H1 (cell line): ENCODE results near the gene PLCH2. TPM values are rescaled to one million over a fixed set of nuclear protein-coding genes. Genes with fewer than 3 reads are reported as not detected.

ENCODE experiments used
- CTCF ChIA-PET: fragments of 300-600 bp; sonication (Branson Sonifier 250); formaldehyde crosslinking; loops from one replicate; lab custom pipeline; 2021; ENCODE audit not compliant: partially characterized antibody; lab: Charles Lee
- POLR2A ChIA-PET: fragments of 300-600 bp; sonication (Branson Sonifier 250); formaldehyde crosslinking; loops from one replicate; lab custom pipeline; 2021; ENCODE audit warnings: inconsistent platforms; ENCODE audit not compliant: partially characterized antibody; lab: Charles Lee
- DNase-seq, 2 experiments: peaks; one replicate each; pipeline versions ENCODE4 v3.0.0 to v3.0.0-alpha.2; 2010 to 2022; ENCODE audit warnings: low spot score in 2 of 2, low read depth in 1 of 2, mixed read lengths in 1 of 2
- FAIRE-seq: peaks from 2 replicates; lab custom pipeline; 2011; peaks lifted over from hg19 to GRCh38; lab: Jason Lieb, UNC
- H2AFZ ChIP-seq: 2 replicates; pipeline ENCODE4 v1.8.1; 2012; ENCODE audit warnings: low read length, inconsistent platforms
- H2AK5ac ChIP-seq: 2 replicates; pipeline ENCODE4 v1.6.1; 2013; ENCODE audit warnings: low read depth, low read length
- H2BK120ac ChIP-seq: replicated peaks from 2 replicates; pipeline ENCODE3; 2013; ENCODE audit warnings: low read depth, low read length, inconsistent platforms
- H2BK12ac ChIP-seq: 2 replicates; pipeline ENCODE4 v1.6.1; 2013; ENCODE audit warnings: low read depth, low read length
- H2BK15ac ChIP-seq: 2 replicates; pipeline ENCODE4 v1.6.1; 2013; ENCODE audit warnings: low read length
- H2BK20ac ChIP-seq: 2 replicates; pipeline ENCODE4 v1.6.1; 2013; ENCODE audit warnings: low read length
- H2BK5ac ChIP-seq: 2 replicates; pipeline ENCODE4 v1.6.1; 2013; ENCODE audit warnings: low read depth, low read length
- H3K14ac ChIP-seq: 2 replicates; pipeline ENCODE4 v1.6.1; 2013; ENCODE audit warnings: inconsistent platforms; ENCODE audit not compliant: insufficient read length
- H3K18ac ChIP-seq: 2 replicates; pipeline ENCODE4 v1.6.1; 2013; ENCODE audit warnings: low read length; ENCODE audit errors: extremely low read depth
- H3K23ac ChIP-seq: 2 replicates; pipeline ENCODE4 v1.6.1; 2013; ENCODE audit warnings: inconsistent platforms; ENCODE audit not compliant: insufficient read length
- H3K23me2 ChIP-seq: 2 replicates; pipeline ENCODE4 v1.6.1; 2013; ENCODE audit warnings: low read depth, low read length
- H3K27ac ChIP-seq: 2 replicates; pipeline ENCODE4 v1.6.1; 2011; ENCODE audit warnings: low read depth, low read length, inconsistent platforms
- H3K27me3 ChIP-seq, 4 experiments: replicated peaks in 1 of 4; 1 replicate in 1 of 4; 2 replicates in 3 of 4; pipeline versions ENCODE4 v1.6.1 to v1.8.1; 2011 to 2013; ENCODE audit warnings: low read length in 3 of 4, mild to moderate bottlenecking in 3 of 4, inconsistent platforms in 2 of 4, mixed read lengths in 2 of 4, moderate library complexity in 1 of 4; ENCODE audit not compliant: control insufficient read depth in 3 of 4, insufficient read depth in 3 of 4; ENCODE audit errors: extremely low read depth in 1 of 4
- H3K36me3 ChIP-seq, 4 experiments: 2 replicates each; pipeline versions ENCODE4 v1.6.1 to v1.8.1; 2011 to 2013; ENCODE audit warnings: mild to moderate bottlenecking in 4 of 4, low read length in 3 of 4, moderate library complexity in 2 of 4, control low read depth in 1 of 4, inconsistent platforms in 1 of 4; ENCODE audit not compliant: insufficient read depth in 4 of 4, control insufficient read depth in 2 of 4
- H3K4ac ChIP-seq: replicated peaks from 2 replicates; pipeline ENCODE3; 2013; ENCODE audit warnings: low read length, low read depth, mixed read lengths, inconsistent platforms; ENCODE audit not compliant: insufficient read length
- H3K4me1 ChIP-seq, 4 experiments: replicated peaks in 1 of 4; 1 replicate in 1 of 4; 2 replicates in 3 of 4; pipeline versions ENCODE4 v1.6.1 to v1.8.1; 2011 to 2013; ENCODE audit warnings: low read length in 3 of 4, inconsistent platforms in 2 of 4, mixed read lengths in 1 of 4; ENCODE audit not compliant: insufficient read depth in 4 of 4, control insufficient read depth in 3 of 4
- H3K4me2 ChIP-seq, 2 experiments: 2 replicates each; pipeline versions ENCODE4 v1.6.1 to v1.8.1; 2011 to 2013; ENCODE audit warnings: low read depth in 2 of 2, low read length in 2 of 2, control low read depth in 1 of 2, inconsistent platforms in 1 of 2, mild to moderate bottlenecking in 1 of 2; ENCODE audit not compliant: insufficient read depth in 1 of 2
- H3K4me3 ChIP-seq, 4 experiments: fragments of 200-600, 300-600 bp in 1 of 4; sonication (generic), shearing (Covaris generic), sonication (Bioruptor Twin) in 1 of 4; 2 replicates each; pipeline versions ENCODE4 v1.5.1 to v1.8.1; 2011 to 2016; ENCODE audit warnings: low read length in 4 of 4, low read depth in 3 of 4, control low read depth in 2 of 4, inconsistent platforms in 2 of 4, mild to moderate bottlenecking in 2 of 4, mixed read lengths in 1 of 4, moderate library complexity in 1 of 4; ENCODE audit not compliant: insufficient read depth in 2 of 4; ENCODE audit errors: extremely low read depth in 1 of 4
- H3K56ac ChIP-seq: replicated peaks from 2 replicates; pipeline ENCODE3; 2013; ENCODE audit warnings: low read depth, mild to moderate bottlenecking, mixed read lengths, low read length, inconsistent platforms; ENCODE audit not compliant: insufficient read length
- H3K79me1 ChIP-seq: 2 replicates; pipeline ENCODE4 v1.6.1; 2013; ENCODE audit warnings: low read depth, low read length, control low read depth
- H3K79me2 ChIP-seq, 2 experiments: 2 replicates each; pipeline versions ENCODE4 v1.6.1 to v1.8.1; 2012 to 2013; ENCODE audit warnings: low read length in 2 of 2, mild to moderate bottlenecking in 2 of 2, inconsistent platforms in 1 of 2; ENCODE audit not compliant: insufficient read depth in 2 of 2, control insufficient read depth in 1 of 2
- H3K9ac ChIP-seq, 4 experiments: replicated peaks in 1 of 4; 1 replicate in 1 of 4; 2 replicates in 3 of 4; pipeline versions ENCODE4 v1.6.1 to v1.8.1; 2011 to 2013; ENCODE audit warnings: low read depth in 3 of 4, low read length in 3 of 4, control low read depth in 2 of 4, mild to moderate bottlenecking in 2 of 4, moderate library complexity in 2 of 4, inconsistent platforms in 1 of 4; ENCODE audit errors: extremely low read depth in 1 of 4
- H3K9me3 ChIP-seq, 2 experiments: 2 replicates each; pipeline versions ENCODE4 v1.6.1 to v1.8.1; 2012 to 2013; ENCODE audit warnings: mild to moderate bottlenecking in 2 of 2, moderate library complexity in 2 of 2, control low read depth in 1 of 2, inconsistent platforms in 1 of 2, low read depth in 1 of 2, low read length in 1 of 2, mixed read lengths in 1 of 2; ENCODE audit not compliant: insufficient read depth in 2 of 2
- H4K20me1 ChIP-seq, 2 experiments: replicated peaks in 1 of 2; 2 replicates each; pipeline versions ENCODE3 to v1.8.1; 2011 to 2013; ENCODE audit warnings: inconsistent platforms in 2 of 2, low read length in 2 of 2, mild to moderate bottlenecking in 1 of 2; ENCODE audit not compliant: insufficient read depth in 2 of 2, control insufficient read depth in 1 of 2
- H4K5ac ChIP-seq: 2 replicates; pipeline ENCODE4 v1.6.1; 2013; ENCODE audit warnings: low read length, low read depth, mixed read lengths, inconsistent platforms; ENCODE audit not compliant: insufficient read length
- H4K8ac ChIP-seq: 2 replicates; pipeline ENCODE4 v1.8.0; 2013; ENCODE audit warnings: mild to moderate bottlenecking, moderate library complexity, low read length, inconsistent platforms; ENCODE audit not compliant: insufficient read depth; ENCODE audit errors: extremely low read depth
- H4K91ac ChIP-seq: replicated peaks from 2 replicates; pipeline ENCODE3; 2013; ENCODE audit warnings: low read length, mixed read lengths, inconsistent platforms; ENCODE audit not compliant: insufficient read length
- CBX5 ChIP-seq: fragments of 300-800, 300-1000 bp; sonication (generic); IDR thresholded peaks from 2 replicates; pipeline ENCODE4 v1.7.1; 2016; ENCODE audit warnings: antibody characterized with exemption, low read length, low read depth
- CREB1 ChIP-seq: IDR thresholded peaks from 2 replicates; pipeline ENCODE4 v1.6.1; 2012; ENCODE audit warnings: inconsistent platforms
- EP300 ChIP-seq, 2 experiments: IDR thresholded peaks; 1 replicate in 1 of 2; 2 replicates in 1 of 2; pipeline ENCODE4 v1.6.1; 2011 to 2012; ENCODE audit warnings: low read depth in 2 of 2, low read length in 2 of 2, mild to moderate bottlenecking in 2 of 2, borderline replicate concordance in 1 of 2, inconsistent platforms in 1 of 2, moderate library complexity in 1 of 2
- NANOG ChIP-seq: IDR thresholded peaks from 2 replicates; pipeline ENCODE4 v1.6.1; 2011; ENCODE audit warnings: low read length, low read depth, mild to moderate bottlenecking, inconsistent platforms; ENCODE audit not compliant: insufficient read depth, poor library complexity, severe bottlenecking
- POU5F1 ChIP-seq: IDR thresholded peaks from 2 replicates; pipeline ENCODE4 v1.6.1; 2011; ENCODE audit warnings: low read depth, mild to moderate bottlenecking, low read length, moderate library complexity
- RFX5 ChIP-seq: IDR thresholded peaks from 2 replicates; pipeline ENCODE4 v1.6.1; 2011; ENCODE audit warnings: low read depth, low read length, improper control_type of control experiment, borderline replicate concordance
- SIX5 ChIP-seq: IDR thresholded peaks from 2 replicates; pipeline ENCODE4 v1.6.1; 2011; ENCODE audit warnings: mild to moderate bottlenecking, low read depth, low read length
- SP4 ChIP-seq: IDR thresholded peaks from 2 replicates; pipeline ENCODE4 v1.6.1; 2012; ENCODE audit warnings: low read length, inconsistent platforms
- TBP ChIP-seq: IDR thresholded peaks from 2 replicates; pipeline ENCODE4 v1.6.1; 2011; ENCODE audit warnings: low read depth, low read length, improper control_type of control experiment
- WGBS, 2 experiments: shearing (Covaris generic) in 1 of 2; methylation state at CpG; one replicate each; pipeline versions ENCODE4 v1.1.6 to v1.1.7; 2013 to 2015; ENCODE audit warnings: low lambda C conversion rate in 2 of 2, mixed read lengths in 2 of 2, inconsistent platforms in 1 of 2, low coverage in 1 of 2, missing lambda C conversion rate in 1 of 2; ENCODE audit not compliant: insufficient replicate concordance in 2 of 2, insufficient coverage in 1 of 2, insufficient read length in 1 of 2; ENCODE audit errors: extremely low coverage in 1 of 2, missing lambda C conversion rate in 1 of 2; 5-methylcytosine and 5-hydroxymethylcytosine counted together
- polyA plus RNA-seq, 7 experiments: library from polyadenylated mRNA; depleted of rRNA in 3 of 7; stranded (reverse) in 5 of 7; unstranded in 2 of 7; fragments of >200 nt in 5 of 7; fragments of 200-250 nt in 2 of 7; gene quantifications; 1 replicate in 5 of 7; 2 replicates in 1 of 7; 4 replicates in 1 of 7; pipeline versions ENCODE4 v1.2.1 to v1.2.3, GENCODE V29; 2011 to 2013; ENCODE audit warnings: missing spikeins in 2 of 7, mixed read lengths in 2 of 7
- total RNA-seq: library from RNA; stranded (reverse); fragmentation: NEBNext Ultra II Directional; extraction: Animal tissue kit (Norgen Biotek cat#: 25700); gene quantifications from 2 replicates; pipeline ENCODE4 v1.2.1, GENCODE V29; 2021
- TF ChIP-seq, protein P1 (sequence below): IDR thresholded peaks from 2 replicates; pipeline ENCODE4 v1.6.1; 2012; ENCODE audit warnings: inconsistent platforms

Gene PLCH2
- total and polyA plus RNA-seq, 2 of the 8 experiments (the other 6 are each of a cell fraction or from before 2014, with no cell fraction given) = 0.14 to 0.19 TPM

GRCh38 chr1:2528966-2529783 lies 53.1 kb downstream of the PLCH2 start:
- Histone ChIP-seq H4K8ac (no peak overlapping the region; the same call in 1 of the 2 replicates), H3K27me3 (peaks cover 30 to 74% (median 66%) of the 10 kb centered on the region in 4 experiments), H2BK120ac (no peak overlapping the region), H3K4me1 (peaks cover 0 to 36% (median 20%) of the 10 kb centered on the region in 4 experiments; a peak in 6 of 7 replicates), H2BK15ac (no peak overlapping the region), H3K9me3 (no peaks in the 10 kb centered on the region), H3K79me1 (peaks cover 12% of the 10 kb centered on the region), H4K5ac (no peak overlapping the region), H3K4me3 (peak overlapping the region in 1 of 4 experiments; percentile 58; a peak in 2 of 8 replicates), H2AK5ac (no peak overlapping the region), H3K23me2 (peaks cover 7% of the 10 kb centered on the region; the same call in 1 of the 2 replicates), H4K91ac (no peak overlapping the region), H3K56ac (no peak overlapping the region), H2BK12ac (0 out of 2 replicates have a peak overlapping the region, but pooled peaks have one; percentile 27), H2BK5ac (no peak overlapping the region), H2AFZ (no peak overlapping the region), H3K9ac (no peak overlapping the region), H3K4me2 (peak overlapping the region; percentile 53 to 89), H3K23ac (no peak overlapping the region), H3K36me3 (no peaks in the 10 kb centered on the region), H3K4ac (peak overlapping the region; percentile 67), H3K27ac (no peak overlapping the region), H2BK20ac (0 out of 2 replicates have a peak overlapping the region, but pooled peaks have one; percentile 18), H4K20me1 (peaks cover 14 to 28% of the 10 kb centered on the region in 2 experiments), H3K18ac (no peak overlapping the region), H3K14ac (no peak overlapping the region), H3K79me2 (peaks cover 10 to 18% of the 10 kb centered on the region in 2 experiments)
- ChIA-PET POLR2A (interaction anchor here (0.7 to 1.4 kb wide), 6 partner anchors 17 to 122 kb away, joined by 3 to 5 read pairs (median 3); no protein-coding TSS in a partner anchor), CTCF (interaction anchor here (0.6 to 2.0 kb wide), 5 partner anchors 11 to 99 kb away, joined by 3 to 11 read pairs (median 3); partner anchors contain the start of gene TNFRSF14)
- 4% methylated on average over 66 of the region's 84 CpGs; no CpG with 5 or more reads in 1 of the 2 experiments for WGBS, 2 experiments
- no peak for FAIRE-seq
- peak; percentile 63 to 77 for DNase-seq
- TF ChIP-seq SP4 (no peak), TBP (peak; percentile 13; the same call in 1 of the 2 replicates), CREB1 (0 out of 2 replicates have a peak, but pooled peaks have one; percentile 6), SIX5 (no peak), CBX5 (no peak), POU5F1 (no peak), NANOG (peak; percentile 98), RFX5 (no peak), EP300 (IDR thresholded peaks at IDR 0.05; ENCODE audit: borderline replicate concordance in 1 of 2, low read depth in 2 of 2, low read length in 2 of 2) (0 out of 3 replicates have a peak, but pooled peaks of 1 of the 2 experiments have one; percentile 11)
- TF ChIP-seq, protein P1, sequence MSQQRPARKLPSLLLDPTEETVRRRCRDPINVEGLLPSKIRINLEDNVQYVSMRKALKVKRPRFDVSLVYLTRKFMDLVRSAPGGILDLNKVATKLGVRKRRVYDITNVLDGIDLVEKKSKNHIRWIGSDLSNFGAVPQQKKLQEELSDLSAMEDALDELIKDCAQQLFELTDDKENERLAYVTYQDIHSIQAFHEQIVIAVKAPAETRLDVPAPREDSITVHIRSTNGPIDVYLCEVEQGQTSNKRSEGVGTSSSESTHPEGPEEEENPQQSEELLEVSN = 0 out of 2 replicates have a peak, but pooled peaks have one; percentile 36
